H1 (cell line): ENCODE data around the gene TTC4. TPM values are rescaled to one million over a fixed set of nuclear protein-coding genes. Genes with fewer than 3 reads are reported as not detected.

Experiments
- CHD2 ChIP-seq: IDR thresholded peaks from 2 replicates; pipeline ENCODE4 v1.6.1; 2012; ENCODE audit warnings: low read length, improper control_type of control experiment
- MAFK ChIP-seq: IDR thresholded peaks from 2 replicates; pipeline ENCODE4 v1.6.1; 2012; ENCODE audit warnings: low read depth, mild to moderate bottlenecking, improper control_type of control experiment, low read length
- POU5F1 ChIP-seq: IDR thresholded peaks from 2 replicates; pipeline ENCODE4 v1.6.1; 2011; ENCODE audit warnings: low read depth, mild to moderate bottlenecking, low read length, moderate library complexity
- RFX5 ChIP-seq: IDR thresholded peaks from 2 replicates; pipeline ENCODE4 v1.6.1; 2011; ENCODE audit warnings: low read depth, low read length, improper control_type of control experiment, borderline replicate concordance
- SRF ChIP-seq: IDR thresholded peaks from 2 replicates; pipeline ENCODE4 v1.6.1; 2011; ENCODE audit warnings: mild to moderate bottlenecking, low read depth, low read length, moderate library complexity
- polyA plus RNA-seq, 7 experiments: library from polyadenylated mRNA; depleted of rRNA in 3 of 7; stranded (reverse) in 5 of 7; unstranded in 2 of 7; fragments of >200 nt in 5 of 7; fragments of 200-250 nt in 2 of 7; gene quantifications; 1 replicate in 5 of 7; 2 replicates in 1 of 7; 4 replicates in 1 of 7; pipeline versions ENCODE4 v1.2.1 to v1.2.3, GENCODE V29; 2011 to 2013; ENCODE audit warnings: missing spikeins in 2 of 7, mixed read lengths in 2 of 7
- total RNA-seq: library from RNA; stranded (reverse); fragmentation: NEBNext Ultra II Directional; extraction: Animal tissue kit (Norgen Biotek cat#: 25700); gene quantifications from 2 replicates; pipeline ENCODE4 v1.2.1, GENCODE V29; 2021

Gene TTC4
- total and polyA plus RNA-seq, 2 of the 8 experiments (the other 6 are each of a cell fraction or from before 2014, with no cell fraction given), result 21.0 to 25.1 TPM

GRCh38 chr1:54754486-54755285 is 39.0 kb downstream of the TTC4 start (continued):
- TF ChIP-seq RFX5, result no peak
- no peak for TF ChIP-seq MAFK
- TF ChIP-seq POU5F1, result no peak
- TF ChIP-seq SRF, result no peak
- TF ChIP-seq CHD2, result no peak
